Endodermal cell (in vitro differentiated cells): ENCODE results near the gene KANSL3. TPM values are rescaled to one million over a fixed set of nuclear protein-coding genes. Genes with fewer than 3 reads are reported as not detected.

Experiments
- DNase-seq: peaks from one replicate; pipeline ENCODE4 v3.0.0-alpha.2; 2017
- H3K27ac ChIP-seq: 2 replicates; pipeline ENCODE4 v1.5.1; 2013; ENCODE audit warnings: mild to moderate bottlenecking, low read depth, low read length, moderate library complexity
- H3K27me3 ChIP-seq: 2 replicates; pipeline ENCODE4 v1.6.1; 2013; ENCODE audit warnings: mild to moderate bottlenecking, low read length, moderate library complexity; ENCODE audit not compliant: insufficient read depth, control insufficient read depth, poor library complexity, severe bottlenecking
- H3K36me3 ChIP-seq: 2 replicates; pipeline ENCODE4 v1.7.0; 2013; ENCODE audit warnings: mild to moderate bottlenecking, low read length, moderate library complexity; ENCODE audit not compliant: control insufficient read depth, insufficient read depth
- H3K4me1 ChIP-seq: one replicate; pipeline ENCODE4 v1.7.0; 2013; ENCODE audit warnings: low read length; ENCODE audit not compliant: control insufficient read depth, insufficient read depth
- H3K4me3 ChIP-seq: 2 replicates; pipeline ENCODE4 v1.5.1; 2013; ENCODE audit warnings: mild to moderate bottlenecking, low read length, moderate library complexity
- H3K9ac ChIP-seq: 2 replicates; pipeline ENCODE4 v1.6.1; 2013; ENCODE audit warnings: mild to moderate bottlenecking, low read length, moderate library complexity; ENCODE audit not compliant: poor library complexity, severe bottlenecking; ENCODE audit errors: extremely low read depth
- H3K9me3 ChIP-seq: 2 replicates; pipeline ENCODE4 v1.6.1; 2013; ENCODE audit warnings: mild to moderate bottlenecking, low read length, moderate library complexity; ENCODE audit not compliant: control insufficient read depth
- H3K27ac Mint-ChIP-seq: 2 replicates; pipeline ENCODE4 v1.8.0; 2020; ENCODE audit warnings: mixed read lengths
- H3K27me3 Mint-ChIP-seq: 2 replicates; pipeline ENCODE4 v1.8.0; 2021; ENCODE audit warnings: mild to moderate bottlenecking, mixed read lengths; ENCODE audit not compliant: insufficient read depth
- H3K36me3 Mint-ChIP-seq: 2 replicates; pipeline ENCODE4 v1.8.0; 2020; ENCODE audit warnings: low read depth, mixed read lengths
- H3K4me1 Mint-ChIP-seq: 2 replicates; pipeline ENCODE4 v1.8.0; 2020; ENCODE audit warnings: mixed read lengths
- H3K4me3 Mint-ChIP-seq: 2 replicates; pipeline ENCODE4 v1.8.0; 2020; ENCODE audit warnings: mild to moderate bottlenecking, moderate library complexity, mixed read lengths
- H3K9me3 Mint-ChIP-seq: 2 replicates; pipeline ENCODE4 v1.8.0; 2020; ENCODE audit warnings: mild to moderate bottlenecking, mixed read lengths
- WGBS, 2 experiments: methylation state at CpG; one replicate each; pipeline versions ENCODE4 v1.1.5 to v1.1.7; 2013; ENCODE audit warnings: missing lambda C conversion rate in 2 of 2, mixed read lengths in 1 of 2; ENCODE audit not compliant: insufficient coverage in 1 of 2, insufficient read length in 1 of 2; 5-methylcytosine and 5-hydroxymethylcytosine counted together
- total RNA-seq, 2 donors: library from RNA; stranded (reverse); fragmentation: NEBNext Ultra II Directional in 1 of 2; extraction: Animal tissue kit (Norgen Biotek cat#: 25700) in 1 of 2; gene quantifications; 2 replicates in 1 of 2; 3 replicates in 1 of 2; pipeline ENCODE4 v1.2.1, GENCODE V29; 2021
- TF ChIP-seq, protein P1 (sequence below): fragments of 200-600 bp; sonication (generic); conservative IDR thresholded peaks from 2 replicates; pipeline ENCODE4 v1.5.0; 2021; ENCODE audit warnings: antibody characterized with exemption, mild to moderate bottlenecking

KANSL3 gene
- total RNA-seq, 2 donors from 2014 or later = 34.8 to 42.3 TPM

- no peak overlapping the region for H3K4me3 Mint-ChIP-seq
- H3K27me3 Mint-ChIP-seq = no peaks in the 10 kb centered on the region
- Histone ChIP-seq H3K9me3 (no peaks in the 10 kb centered on the region), H3K36me3 (peaks cover 93% of the 10 kb centered on the region), H3K4me1 (no peaks in the 10 kb centered on the region), H3K27me3 (no peaks in the 10 kb centered on the region), H3K4me3 (no peak overlapping the region), H3K9ac (no peak overlapping the region), H3K27ac (no peak overlapping the region)
- peaks cover 77% of the 10 kb centered on the region for H3K36me3 Mint-ChIP-seq
- H3K4me1 Mint-ChIP-seq = no peaks in the 10 kb centered on the region
- no peak for DNase-seq
- no peaks in the 10 kb centered on the region for H3K9me3 Mint-ChIP-seq
- TF ChIP-seq, protein P1, sequence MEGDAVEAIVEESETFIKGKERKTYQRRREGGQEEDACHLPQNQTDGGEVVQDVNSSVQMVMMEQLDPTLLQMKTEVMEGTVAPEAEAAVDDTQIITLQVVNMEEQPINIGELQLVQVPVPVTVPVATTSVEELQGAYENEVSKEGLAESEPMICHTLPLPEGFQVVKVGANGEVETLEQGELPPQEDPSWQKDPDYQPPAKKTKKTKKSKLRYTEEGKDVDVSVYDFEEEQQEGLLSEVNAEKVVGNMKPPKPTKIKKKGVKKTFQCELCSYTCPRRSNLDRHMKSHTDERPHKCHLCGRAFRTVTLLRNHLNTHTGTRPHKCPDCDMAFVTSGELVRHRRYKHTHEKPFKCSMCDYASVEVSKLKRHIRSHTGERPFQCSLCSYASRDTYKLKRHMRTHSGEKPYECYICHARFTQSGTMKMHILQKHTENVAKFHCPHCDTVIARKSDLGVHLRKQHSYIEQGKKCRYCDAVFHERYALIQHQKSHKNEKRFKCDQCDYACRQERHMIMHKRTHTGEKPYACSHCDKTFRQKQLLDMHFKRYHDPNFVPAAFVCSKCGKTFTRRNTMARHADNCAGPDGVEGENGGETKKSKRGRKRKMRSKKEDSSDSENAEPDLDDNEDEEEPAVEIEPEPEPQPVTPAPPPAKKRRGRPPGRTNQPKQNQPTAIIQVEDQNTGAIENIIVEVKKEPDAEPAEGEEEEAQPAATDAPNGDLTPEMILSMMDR = no peak
- no peak overlapping the region for H3K27ac Mint-ChIP-seq
These were observed 41.5 kb downstream of the KANSL3 start for GRCh38 chr2:96596596-96596995.

DNA sequence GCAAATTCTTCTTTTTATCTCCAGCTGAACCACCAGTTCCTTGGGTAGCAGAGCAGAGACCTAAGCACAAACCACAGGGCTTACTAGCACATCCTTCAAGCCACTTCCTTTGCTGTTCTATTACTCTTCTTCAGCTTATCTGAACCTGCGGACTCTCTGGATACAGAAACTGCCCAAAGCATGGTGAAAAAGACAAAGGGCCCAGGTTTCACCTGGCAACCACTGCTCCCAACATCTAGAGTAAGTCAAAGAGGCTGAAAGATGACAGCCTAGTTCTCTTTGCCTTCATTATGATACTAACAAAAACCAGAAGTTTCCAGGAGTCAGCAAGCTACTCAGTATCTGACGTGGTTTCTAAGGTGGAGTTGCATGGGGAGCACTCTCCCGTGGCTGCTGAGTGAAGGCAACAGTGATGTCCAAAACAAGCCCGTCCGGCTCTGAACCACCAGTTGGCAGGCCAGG is 43.4 kb downstream of the KANSL3 start:
- TF ChIP-seq, protein P1 = no peak
- H3K36me3 ChIP-seq = peaks cover 80% of the 10 kb centered on the region
- 90 to 100% methylated on average over 5 of the region's 5 CpGs for WGBS, 2 experiments
- Mint-ChIP-seq H3K27me3 (no peaks in the 10 kb centered on the region), H3K27ac (no peak overlapping the region), H3K9me3 (no peaks in the 10 kb centered on the region), H3K4me3 (no peak overlapping the region), H3K36me3 (peaks cover 66% of the 10 kb centered on the region), H3K4me1 (no peaks in the 10 kb centered on the region)
- H3K9ac ChIP-seq = no peak overlapping the region
- H3K9me3 ChIP-seq = no peaks in the 10 kb centered on the region
- no peak for DNase-seq
- no peaks in the 10 kb centered on the region for H3K27me3 ChIP-seq
- H3K27ac ChIP-seq = no peak overlapping the region
- no peak overlapping the region for H3K4me3 ChIP-seq
- H3K4me1 ChIP-seq = no peaks in the 10 kb centered on the region

DNA sequence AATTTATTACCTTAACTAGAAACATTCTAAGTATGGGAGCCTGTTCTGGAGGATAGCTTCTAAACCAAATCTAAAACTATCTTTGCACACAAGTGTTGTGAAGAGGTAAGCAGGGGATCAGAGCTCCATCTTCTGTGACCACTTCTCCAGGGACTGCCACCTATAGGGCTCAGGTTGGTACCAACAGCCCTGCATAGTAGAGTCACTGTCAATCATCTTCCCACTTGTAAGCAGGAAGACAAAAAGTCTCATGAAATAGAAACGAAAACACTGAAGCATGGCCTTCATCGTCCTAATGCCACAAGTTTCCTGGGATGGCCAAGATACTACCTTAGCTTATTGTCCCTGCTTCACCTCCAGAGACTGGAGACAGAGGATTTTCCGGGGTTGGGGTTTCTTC is 43.8 kb downstream of the KANSL3 start:
- peaks cover 75% of the 10 kb centered on the region for H3K36me3 ChIP-seq
- no peaks in the 10 kb centered on the region for H3K4me1 ChIP-seq
- no peak overlapping the region for H3K9ac ChIP-seq
- H3K4me3 ChIP-seq = no peak overlapping the region
- Mint-ChIP-seq H3K4me1 (no peaks in the 10 kb centered on the region), H3K9me3 (no peaks in the 10 kb centered on the region), H3K4me3 (no peak overlapping the region), H3K27me3 (no peaks in the 10 kb centered on the region), H3K36me3 (peaks cover 63% of the 10 kb centered on the region), H3K27ac (no peak overlapping the region)
- no peak overlapping the region for H3K27ac ChIP-seq
- no peaks in the 10 kb centered on the region for H3K9me3 ChIP-seq
- WGBS, 2 experiments = 96% methylated on average over 2 to 3 of the region's 3 CpGs
- TF ChIP-seq, protein P1 = no peak
- no peaks in the 10 kb centered on the region for H3K27me3 ChIP-seq
- DNase-seq = no peak
